ENCODE results near the gene FKBP8.
A peak's percentile ranks its signal among the peaks of the same experiment; 100 is the strongest.

- TF ChIP-seq POLR2A (IDR thresholded peaks at IDR 0.05) (peak; percentile 84 to 87), CTCF (IDR thresholded peaks at IDR 0.05) (no peak)
These were observed 21.7 kb downstream of the FKBP8 start, which contains the start of gene ELL for GRCh38 chr19:18521692-18522123.

Data from thyroid gland (tissue), 4 donors.